Articular chondrocyte of knee joint (primary cell): Measurements from ENCODE around the gene ENPEP. TPM values are rescaled to one million over a fixed set of nuclear protein-coding genes. Genes with fewer than 3 reads are reported as not detected.

Source experiments
- small RNA-seq: library from RNA; depleted of rRNA; stranded (forward); fragments of <200 nt; gene quantifications from one replicate; pipeline ENCODE3, GENCODE V24; 2012
- total RNA-seq: library from RNA; depleted of rRNA; stranded (reverse); fragments of >200 nt; gene quantifications from 2 replicates; pipeline ENCODE4 v1.2.3, GENCODE V29; 2012

The ENPEP gene
- 0.22 and 0.26 TPM in 2 replicates for total RNA-seq

GRCh38 chr4:110475881-110476818 is at the start of gene ENPEP:
Gene ENPEP (plus strand): TSS chr4:110476155. CDS start chr4:110476415, 260 bp downstream.

Small RNA genes within 50 kb of the gene (small RNA-seq; reads per million reads assigned to genes)
- not detected for gene RF00494

Other genes with a start within 250 kb of the ENPEP start
- under 0.01 TPM in 1 of 2 replicates, not detected in the other for gene PITX2, start 146.9 kb downstream of the ENPEP start, total RNA-seq